ENCODE data around the gene CTNNA3. TPM values are rescaled to one million over a fixed set of nuclear protein-coding genes. Genes with fewer than 3 reads are reported as not detected.

CTNNA3 gene
- total RNA-seq, 1 experiment from 2014 or later = 0.20 TPM

DNA sequence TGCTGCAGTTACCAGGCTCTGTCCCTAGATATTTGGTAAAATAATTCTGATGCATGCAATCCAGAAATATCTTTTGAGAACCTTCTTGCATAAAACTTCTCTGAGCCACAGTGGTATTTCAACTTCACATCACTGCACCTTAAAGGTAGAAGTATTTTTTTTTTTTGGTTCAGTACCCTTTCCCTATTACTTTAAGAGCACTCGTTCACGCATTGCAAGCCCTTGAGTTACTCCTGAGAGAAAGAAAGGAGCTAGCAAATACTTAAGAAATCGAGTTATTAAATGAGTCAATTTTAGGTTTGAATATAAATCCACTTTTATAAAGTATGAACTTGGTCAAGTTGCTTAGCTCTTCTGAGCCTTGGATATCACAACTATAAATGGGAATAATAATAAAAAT lies 1377.2 kb downstream of the CTNNA3 start:
- peaks cover 8% of the 10 kb centered on the region; the same call in 1 of the 2 replicates for H3K4me1 ChIP-seq
- no peak overlapping the region for H3K27ac Mint-ChIP-seq (ENCODE audit: unreplicated experiment)
- no peaks in the 10 kb centered on the region for H3K27me3 Mint-ChIP-seq (ENCODE audit: insufficient read depth, unreplicated experiment)
- H3K4me3 Mint-ChIP-seq (ENCODE audit: unreplicated experiment) = no peak overlapping the region
- H3K9me3 ChIP-seq = no peaks in the 10 kb centered on the region
- no peaks in the 10 kb centered on the region for H3K9me3 Mint-ChIP-seq (ENCODE audit: unreplicated experiment)
- ChIA-PET CTCF (no interaction called here), POLR2A (no interaction called here)
- H3K36me3 Mint-ChIP-seq (ENCODE audit: insufficient read depth, unreplicated experiment) = peaks cover 5% of the 10 kb centered on the region
- no peak overlapping the region for H3K4me3 ChIP-seq (ENCODE audit: low read depth, low read length)
- H3K27me3 ChIP-seq (replicated peaks; ENCODE audit: control insufficient read depth, insufficient read depth, low read length) = no peaks in the 10 kb centered on the region
- DNase-seq = no peak
- TF ChIP-seq, protein P1, sequence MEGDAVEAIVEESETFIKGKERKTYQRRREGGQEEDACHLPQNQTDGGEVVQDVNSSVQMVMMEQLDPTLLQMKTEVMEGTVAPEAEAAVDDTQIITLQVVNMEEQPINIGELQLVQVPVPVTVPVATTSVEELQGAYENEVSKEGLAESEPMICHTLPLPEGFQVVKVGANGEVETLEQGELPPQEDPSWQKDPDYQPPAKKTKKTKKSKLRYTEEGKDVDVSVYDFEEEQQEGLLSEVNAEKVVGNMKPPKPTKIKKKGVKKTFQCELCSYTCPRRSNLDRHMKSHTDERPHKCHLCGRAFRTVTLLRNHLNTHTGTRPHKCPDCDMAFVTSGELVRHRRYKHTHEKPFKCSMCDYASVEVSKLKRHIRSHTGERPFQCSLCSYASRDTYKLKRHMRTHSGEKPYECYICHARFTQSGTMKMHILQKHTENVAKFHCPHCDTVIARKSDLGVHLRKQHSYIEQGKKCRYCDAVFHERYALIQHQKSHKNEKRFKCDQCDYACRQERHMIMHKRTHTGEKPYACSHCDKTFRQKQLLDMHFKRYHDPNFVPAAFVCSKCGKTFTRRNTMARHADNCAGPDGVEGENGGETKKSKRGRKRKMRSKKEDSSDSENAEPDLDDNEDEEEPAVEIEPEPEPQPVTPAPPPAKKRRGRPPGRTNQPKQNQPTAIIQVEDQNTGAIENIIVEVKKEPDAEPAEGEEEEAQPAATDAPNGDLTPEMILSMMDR (IDR thresholded peaks at IDR 0.05; ENCODE audit: insufficient read depth in 1 of 2, low read depth in 1 of 2, low read length in 1 of 2, severe bottlenecking in 1 of 2, unreplicated experiment in 1 of 2) = no peak
- intact Hi-C loops (cut with micrococcal nuclease; ENCODE audit: unreplicated experiment) = no loop called here
- BruUV-seq (replicated peaks) = no TSS peak
- H3K36me3 ChIP-seq (ENCODE audit: control insufficient read depth, insufficient read depth, low read length) = no peaks in the 10 kb centered on the region
- peaks cover 11% of the 10 kb centered on the region for H3K4me1 Mint-ChIP-seq (ENCODE audit: low read depth, unreplicated experiment)

DNA sequence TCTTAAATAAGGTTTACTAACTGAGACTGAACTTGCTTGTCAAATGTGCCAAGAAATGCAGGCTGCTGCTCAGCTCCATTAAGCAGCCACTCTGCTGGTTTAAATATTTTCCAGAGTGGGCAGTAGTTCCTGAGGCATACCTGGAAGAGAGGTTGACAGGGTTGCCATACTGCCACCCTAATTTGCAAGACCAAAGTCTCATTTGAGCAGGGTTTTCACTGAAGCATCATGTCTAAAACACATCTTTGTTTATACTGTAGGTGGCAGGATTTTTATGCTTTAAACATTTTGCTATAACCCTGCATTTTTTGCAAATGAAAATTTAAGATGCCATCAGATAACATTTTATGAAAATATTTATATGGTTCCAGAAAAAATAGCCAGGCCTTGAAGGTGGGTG lies 1388.2 kb downstream of the CTNNA3 start:
- H3K27me3 ChIP-seq (replicated peaks; ENCODE audit: control insufficient read depth, insufficient read depth, low read length) = no peaks in the 10 kb centered on the region
- intact Hi-C loops (cut with micrococcal nuclease; ENCODE audit: unreplicated experiment) = no loop called here
- H3K36me3 ChIP-seq (ENCODE audit: control insufficient read depth, insufficient read depth, low read length) = no peaks in the 10 kb centered on the region
- no peaks in the 10 kb centered on the region for H3K4me1 ChIP-seq
- ChIA-PET POLR2A (no interaction called here), CTCF (no interaction called here)
- no peak overlapping the region for H3K4me3 Mint-ChIP-seq (ENCODE audit: unreplicated experiment)
- H3K27ac Mint-ChIP-seq (ENCODE audit: unreplicated experiment) = no peak overlapping the region
- BruUV-seq (replicated peaks) = no TSS peak
- H3K4me3 ChIP-seq (ENCODE audit: low read depth, low read length) = no peak overlapping the region
- no peaks in the 10 kb centered on the region for H3K9me3 Mint-ChIP-seq (ENCODE audit: unreplicated experiment)
- no peaks in the 10 kb centered on the region for H3K9me3 ChIP-seq
- DNase-seq = no peak
- H3K36me3 Mint-ChIP-seq (ENCODE audit: insufficient read depth, unreplicated experiment) = no peaks in the 10 kb centered on the region
- TF ChIP-seq, protein P1 (IDR thresholded peaks at IDR 0.05; ENCODE audit: insufficient read depth in 1 of 2, low read depth in 1 of 2, low read length in 1 of 2, severe bottlenecking in 1 of 2, unreplicated experiment in 1 of 2) = no peak
- no peaks in the 10 kb centered on the region for H3K27me3 Mint-ChIP-seq (ENCODE audit: insufficient read depth, unreplicated experiment)
- no peaks in the 10 kb centered on the region for H3K4me1 Mint-ChIP-seq (ENCODE audit: low read depth, unreplicated experiment)

DNA sequence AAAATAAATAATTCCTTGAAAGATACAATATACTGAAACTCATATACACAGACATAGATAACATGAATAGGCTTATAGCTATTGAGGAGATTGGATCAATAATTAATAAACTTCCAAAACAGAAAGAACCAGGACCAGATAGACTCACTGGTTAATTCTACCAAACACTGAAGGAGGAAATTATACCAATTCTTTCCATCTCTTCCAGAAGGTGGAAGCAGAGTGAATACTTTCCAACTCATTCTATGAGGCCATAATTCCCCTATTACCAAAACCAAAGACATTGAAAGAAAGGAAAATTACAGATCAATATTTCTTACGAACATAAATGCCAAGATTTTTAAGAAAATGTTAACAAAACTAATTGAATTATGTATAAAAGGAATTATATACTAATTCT lies 1394.9 kb downstream of the CTNNA3 start:
- Histone ChIP-seq H3K9me3 (no peaks in the 10 kb centered on the region), H3K36me3 (ENCODE audit: control insufficient read depth, insufficient read depth, low read length) (no peaks in the 10 kb centered on the region), H3K4me3 (ENCODE audit: low read depth, low read length) (no peak overlapping the region), H3K27me3 (replicated peaks; ENCODE audit: control insufficient read depth, insufficient read depth, low read length) (no peaks in the 10 kb centered on the region), H3K4me1 (no peaks in the 10 kb centered on the region)
- DNase-seq = no peak
- H3K27me3 Mint-ChIP-seq (ENCODE audit: insufficient read depth, unreplicated experiment) = no peaks in the 10 kb centered on the region
- peaks cover 5% of the 10 kb centered on the region for H3K4me1 Mint-ChIP-seq (ENCODE audit: low read depth, unreplicated experiment)
- H3K27ac Mint-ChIP-seq (ENCODE audit: unreplicated experiment) = no peak overlapping the region
- TF ChIP-seq, protein P1 (IDR thresholded peaks at IDR 0.05; ENCODE audit: insufficient read depth in 1 of 2, low read depth in 1 of 2, low read length in 1 of 2, severe bottlenecking in 1 of 2, unreplicated experiment in 1 of 2) = no peak
- intact Hi-C loops (cut with micrococcal nuclease; ENCODE audit: unreplicated experiment) = loop anchor here (2.0 kb wide), 2 partner anchors 326 to 630 kb away; no protein-coding TSS in a partner anchor
- H3K36me3 Mint-ChIP-seq (ENCODE audit: insufficient read depth, unreplicated experiment) = no peaks in the 10 kb centered on the region
- H3K4me3 Mint-ChIP-seq (ENCODE audit: unreplicated experiment) = no peak overlapping the region
- no TSS peak for BruUV-seq (replicated peaks)
- H3K9me3 Mint-ChIP-seq (ENCODE audit: unreplicated experiment) = no peaks in the 10 kb centered on the region
- POLR2A ChIA-PET = no interaction called here
- CTCF ChIA-PET = no interaction called here

Measured in Caco-2 (cell line).